HepG2 (cell line): ENCODE results near the gene MRPL38. TPM values are rescaled to one million over a fixed set of nuclear protein-coding genes. Genes with fewer than 3 reads are reported as not detected.

Experiments used
- ATRX ChIP-seq: sonication (generic); formaldehyde crosslinking; IDR thresholded peaks from 2 replicates; pipeline ENCODE4 v1.4.0; 2020; ENCODE audit warnings: missing genetic modification reagents, borderline replicate concordance
- EHMT2 ChIP-seq: fragments of 200-600 bp; sonication (generic); IDR thresholded peaks from 2 replicates; pipeline ENCODE4 v1.7.0; 2017; ENCODE audit warnings: antibody characterized with exemption, low read depth, low read length, borderline replicate concordance
- FOXJ3 ChIP-seq: sonication (generic); formaldehyde crosslinking; IDR thresholded peaks from 2 replicates; pipeline ENCODE4 v1.4.0; 2020; ENCODE audit warnings: missing genetic modification reagents, mild to moderate bottlenecking, borderline replicate concordance
- JDP2 ChIP-seq: sonication (generic); formaldehyde crosslinking; IDR thresholded peaks from 2 replicates; pipeline ENCODE4 v1.8.1; 2022; ENCODE audit warnings: missing genetic modification reagents, borderline replicate concordance
- MED8 ChIP-seq: sonication (generic); formaldehyde crosslinking; IDR thresholded peaks from 2 replicates; pipeline ENCODE4 v1.8.1; 2023; ENCODE audit warnings: mild to moderate bottlenecking, missing genetic modification reagents; ENCODE audit not compliant: insufficient replicate concordance
- MIER2 ChIP-seq: IDR thresholded peaks from 2 replicates; pipeline ENCODE4 v1.6.1; 2016; ENCODE audit warnings: missing biosample characterization, missing genetic modification reagents
- NFRKB ChIP-seq: fragments of 450-650 bp; IDR thresholded peaks from 2 replicates; pipeline ENCODE4 v1.6.1; 2017
- PCBP2 ChIP-seq: fragments of 200-400 bp; formaldehyde crosslinking; optimal IDR thresholded peaks from 2 replicates; pipeline ENCODE3; 2018; ENCODE audit warnings: low read length, low read depth; ENCODE audit not compliant: poor library complexity, severe bottlenecking
- SP4 ChIP-seq: sonication (generic); formaldehyde crosslinking; IDR thresholded peaks from 2 replicates; pipeline ENCODE4 v1.8.1; 2023; ENCODE audit warnings: mild to moderate bottlenecking, missing genetic modification reagents
- TEAD2 ChIP-seq: sonication (generic); formaldehyde crosslinking; IDR thresholded peaks from 2 replicates; pipeline ENCODE4 v1.9.0; 2021; ENCODE audit warnings: missing genetic modification reagents
- ZNF205 ChIP-seq: IDR thresholded peaks from 2 replicates; pipeline ENCODE4 v1.6.1; 2018; ENCODE audit warnings: missing biosample characterization, missing genetic modification reagents
- ZNF367 ChIP-seq: sonication (generic); formaldehyde crosslinking; IDR thresholded peaks from 2 replicates; pipeline ENCODE4 v1.4.0; 2020; ENCODE audit warnings: missing genetic modification reagents, borderline replicate concordance
- ZNF724P ChIP-seq: sonication (generic); formaldehyde crosslinking; IDR thresholded peaks from 2 replicates; pipeline ENCODE4 v1.8.0; 2022; ENCODE audit warnings: missing genetic modification reagents, borderline replicate concordance
- ZNF891 ChIP-seq: sonication (generic); formaldehyde crosslinking; IDR thresholded peaks from 2 replicates; pipeline ENCODE4 v1.5.0; 2020; ENCODE audit warnings: mild to moderate bottlenecking, missing genetic modification reagents
- ZSCAN30 ChIP-seq: sonication (generic); formaldehyde crosslinking; IDR thresholded peaks from 2 replicates; pipeline ENCODE4 v1.5.0; 2020; ENCODE audit warnings: mild to moderate bottlenecking, missing genetic modification reagents
- polyA plus RNA-seq, 8 experiments: library from polyadenylated mRNA; depleted of rRNA in 3 of 8; stranded (reverse) in 7 of 8; unstranded in 1 of 8; fragments of >200 nt; fragmentation: Illumina TruSeq in 4 of 8; extraction: Trizol in 4 of 8; gene quantifications; 2 replicates each; pipeline versions ENCODE4 v1.2.1 to v1.2.3, GENCODE V29; 2011 to 2016; ENCODE audit warnings: low read depth in 4 of 8, missing spikeins in 1 of 8, mixed read lengths in 1 of 8; ENCODE audit not compliant: insufficient read depth in 1 of 8
- total RNA-seq, 5 experiments: library from RNA; depleted of rRNA; stranded (reverse); fragments of >200 nt; fragmentation: Illumina TruSeq; extraction: Trizol; gene quantifications; 2 replicates each; pipeline ENCODE4 v1.2.3, GENCODE V29; 2016; ENCODE audit warnings: low read depth in 1 of 5
- TF ChIP-seq, protein P1 (sequence below): sonication (generic); formaldehyde crosslinking; IDR thresholded peaks from 2 replicates; pipeline ENCODE4 v1.9.0; 2021; ENCODE audit warnings: missing genetic modification reagents, borderline replicate concordance
- TF ChIP-seq, protein P2 (sequence below): sonication (generic); formaldehyde crosslinking; IDR thresholded peaks from 2 replicates; pipeline ENCODE4 v1.4.0; 2020; ENCODE audit warnings: mild to moderate bottlenecking, missing genetic modification reagents
- TF ChIP-seq, protein P3 (sequence below): sonication (generic); formaldehyde crosslinking; IDR thresholded peaks from 2 replicates; pipeline ENCODE4 v1.5.1; 2020; ENCODE audit warnings: mild to moderate bottlenecking, missing genetic modification reagents, borderline replicate concordance
- TF ChIP-seq, protein P4 (sequence below): sonication (generic); formaldehyde crosslinking; IDR thresholded peaks from 2 replicates; pipeline ENCODE4 v1.9.0; 2021; ENCODE audit warnings: missing genetic modification reagents, mild to moderate bottlenecking, borderline replicate concordance

MRPL38 gene
- total and polyA plus RNA-seq, 2 of the 13 experiments (the other 11 are each of a cell fraction or from before 2014, with no cell fraction given), result 83.7 to 125 TPM

DNA sequence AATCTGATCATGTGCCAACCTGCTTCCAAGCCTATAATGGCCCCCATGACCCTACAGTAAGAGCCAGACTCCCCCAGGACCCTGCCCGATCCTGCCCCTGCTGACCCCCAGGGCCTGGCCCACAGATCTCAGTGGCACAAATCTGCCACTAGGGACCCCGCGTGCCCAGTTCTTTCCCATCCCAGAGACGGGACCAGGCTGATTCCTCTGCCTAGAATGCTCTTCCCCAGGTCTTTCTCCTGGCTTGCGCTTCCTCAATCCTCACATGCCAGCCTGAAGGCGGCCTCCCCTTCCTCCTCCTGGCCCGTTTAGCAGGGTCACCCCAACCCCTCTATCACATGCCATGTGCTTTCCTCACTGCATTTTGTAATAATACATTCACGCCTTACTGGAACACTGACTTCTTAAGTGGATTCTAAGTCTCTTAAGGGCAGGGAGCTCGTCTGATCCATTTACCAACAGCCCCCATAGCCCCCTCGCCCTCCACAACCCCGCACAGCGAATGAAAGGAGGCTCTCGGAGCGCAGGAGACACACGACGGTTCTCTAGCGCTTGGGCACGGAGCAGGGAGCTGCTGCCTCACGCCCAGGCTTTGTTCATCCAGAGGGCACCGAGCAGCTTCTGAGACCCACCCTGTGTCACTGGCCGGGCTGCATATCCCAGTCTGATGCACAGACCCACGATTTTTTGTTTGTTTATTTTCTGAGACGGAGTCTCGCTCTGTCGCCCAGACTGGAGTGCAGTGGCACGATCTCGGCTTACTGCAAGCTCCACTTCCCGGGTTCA lies 9.1 kb downstream of the MRPL38 start (continued):
- peak; percentile 53; the same call in 1 of the 2 replicates for TF ChIP-seq FOXJ3 (CRISPR knock-in tag)
- TF ChIP-seq ATRX, result no peak
- TF ChIP-seq, protein P1, sequence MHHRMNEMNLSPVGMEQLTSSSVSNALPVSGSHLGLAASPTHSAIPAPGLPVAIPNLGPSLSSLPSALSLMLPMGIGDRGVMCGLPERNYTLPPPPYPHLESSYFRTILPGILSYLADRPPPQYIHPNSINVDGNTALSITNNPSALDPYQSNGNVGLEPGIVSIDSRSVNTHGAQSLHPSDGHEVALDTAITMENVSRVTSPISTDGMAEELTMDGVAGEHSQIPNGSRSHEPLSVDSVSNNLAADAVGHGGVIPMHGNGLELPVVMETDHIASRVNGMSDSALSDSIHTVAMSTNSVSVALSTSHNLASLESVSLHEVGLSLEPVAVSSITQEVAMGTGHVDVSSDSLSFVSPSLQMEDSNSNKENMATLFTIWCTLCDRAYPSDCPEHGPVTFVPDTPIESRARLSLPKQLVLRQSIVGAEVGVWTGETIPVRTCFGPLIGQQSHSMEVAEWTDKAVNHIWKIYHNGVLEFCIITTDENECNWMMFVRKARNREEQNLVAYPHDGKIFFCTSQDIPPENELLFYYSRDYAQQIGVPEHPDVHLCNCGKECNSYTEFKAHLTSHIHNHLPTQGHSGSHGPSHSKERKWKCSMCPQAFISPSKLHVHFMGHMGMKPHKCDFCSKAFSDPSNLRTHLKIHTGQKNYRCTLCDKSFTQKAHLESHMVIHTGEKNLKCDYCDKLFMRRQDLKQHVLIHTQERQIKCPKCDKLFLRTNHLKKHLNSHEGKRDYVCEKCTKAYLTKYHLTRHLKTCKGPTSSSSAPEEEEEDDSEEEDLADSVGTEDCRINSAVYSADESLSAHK (CRISPR knock-in tag), result no peak
- TF ChIP-seq NFRKB, result no peak
- TF ChIP-seq MED8 (CRISPR knock-in tag), result no peak
- TF ChIP-seq ZNF724P, result no peak
- no peak for TF ChIP-seq ZNF891
- no peak for TF ChIP-seq JDP2 (CRISPR knock-in tag)
- no peak for TF ChIP-seq ZSCAN30 (CRISPR knock-in tag)
- TF ChIP-seq, protein P2, sequence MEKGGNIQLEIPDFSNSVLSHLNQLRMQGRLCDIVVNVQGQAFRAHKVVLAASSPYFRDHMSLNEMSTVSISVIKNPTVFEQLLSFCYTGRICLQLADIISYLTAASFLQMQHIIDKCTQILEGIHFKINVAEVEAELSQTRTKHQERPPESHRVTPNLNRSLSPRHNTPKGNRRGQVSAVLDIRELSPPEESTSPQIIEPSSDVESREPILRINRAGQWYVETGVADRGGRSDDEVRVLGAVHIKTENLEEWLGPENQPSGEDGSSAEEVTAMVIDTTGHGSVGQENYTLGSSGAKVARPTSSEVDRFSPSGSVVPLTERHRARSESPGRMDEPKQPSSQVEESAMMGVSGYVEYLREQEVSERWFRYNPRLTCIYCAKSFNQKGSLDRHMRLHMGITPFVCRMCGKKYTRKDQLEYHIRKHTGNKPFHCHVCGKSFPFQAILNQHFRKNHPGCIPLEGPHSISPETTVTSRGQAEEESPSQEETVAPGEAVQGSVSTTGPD (CRISPR knock-in tag), result peak; percentile 33; the same call in 1 of the 2 replicates
- TF ChIP-seq, protein P3, sequence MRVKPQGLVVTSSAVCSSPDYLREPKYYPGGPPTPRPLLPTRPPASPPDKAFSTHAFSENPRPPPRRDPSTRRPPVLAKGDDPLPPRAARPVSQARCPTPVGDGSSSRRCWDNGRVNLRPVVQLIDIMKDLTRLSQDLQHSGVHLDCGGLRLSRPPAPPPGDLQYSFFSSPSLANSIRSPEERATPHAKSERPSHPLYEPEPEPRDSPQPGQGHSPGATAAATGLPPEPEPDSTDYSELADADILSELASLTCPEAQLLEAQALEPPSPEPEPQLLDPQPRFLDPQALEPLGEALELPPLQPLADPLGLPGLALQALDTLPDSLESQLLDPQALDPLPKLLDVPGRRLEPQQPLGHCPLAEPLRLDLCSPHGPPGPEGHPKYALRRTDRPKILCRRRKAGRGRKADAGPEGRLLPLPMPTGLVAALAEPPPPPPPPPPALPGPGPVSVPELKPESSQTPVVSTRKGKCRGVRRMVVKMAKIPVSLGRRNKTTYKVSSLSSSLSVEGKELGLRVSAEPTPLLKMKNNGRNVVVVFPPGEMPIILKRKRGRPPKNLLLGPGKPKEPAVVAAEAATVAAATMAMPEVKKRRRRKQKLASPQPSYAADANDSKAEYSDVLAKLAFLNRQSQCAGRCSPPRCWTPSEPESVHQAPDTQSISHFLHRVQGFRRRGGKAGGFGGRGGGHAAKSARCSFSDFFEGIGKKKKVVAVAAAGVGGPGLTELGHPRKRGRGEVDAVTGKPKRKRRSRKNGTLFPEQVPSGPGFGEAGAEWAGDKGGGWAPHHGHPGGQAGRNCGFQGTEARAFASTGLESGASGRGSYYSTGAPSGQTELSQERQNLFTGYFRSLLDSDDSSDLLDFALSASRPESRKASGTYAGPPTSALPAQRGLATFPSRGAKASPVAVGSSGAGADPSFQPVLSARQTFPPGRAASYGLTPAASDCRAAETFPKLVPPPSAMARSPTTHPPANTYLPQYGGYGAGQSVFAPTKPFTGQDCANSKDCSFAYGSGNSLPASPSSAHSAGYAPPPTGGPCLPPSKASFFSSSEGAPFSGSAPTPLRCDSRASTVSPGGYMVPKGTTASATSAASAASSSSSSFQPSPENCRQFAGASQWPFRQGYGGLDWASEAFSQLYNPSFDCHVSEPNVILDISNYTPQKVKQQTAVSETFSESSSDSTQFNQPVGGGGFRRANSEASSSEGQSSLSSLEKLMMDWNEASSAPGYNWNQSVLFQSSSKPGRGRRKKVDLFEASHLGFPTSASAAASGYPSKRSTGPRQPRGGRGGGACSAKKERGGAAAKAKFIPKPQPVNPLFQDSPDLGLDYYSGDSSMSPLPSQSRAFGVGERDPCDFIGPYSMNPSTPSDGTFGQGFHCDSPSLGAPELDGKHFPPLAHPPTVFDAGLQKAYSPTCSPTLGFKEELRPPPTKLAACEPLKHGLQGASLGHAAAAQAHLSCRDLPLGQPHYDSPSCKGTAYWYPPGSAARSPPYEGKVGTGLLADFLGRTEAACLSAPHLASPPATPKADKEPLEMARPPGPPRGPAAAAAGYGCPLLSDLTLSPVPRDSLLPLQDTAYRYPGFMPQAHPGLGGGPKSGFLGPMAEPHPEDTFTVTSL, result no peak
- TF ChIP-seq MIER2 (CRISPR knock-in tag), result no peak
- TF ChIP-seq TEAD2 (CRISPR knock-in tag), result no peak
- no peak for TF ChIP-seq ZNF205 (CRISPR knock-in tag)
- TF ChIP-seq, protein P4, sequence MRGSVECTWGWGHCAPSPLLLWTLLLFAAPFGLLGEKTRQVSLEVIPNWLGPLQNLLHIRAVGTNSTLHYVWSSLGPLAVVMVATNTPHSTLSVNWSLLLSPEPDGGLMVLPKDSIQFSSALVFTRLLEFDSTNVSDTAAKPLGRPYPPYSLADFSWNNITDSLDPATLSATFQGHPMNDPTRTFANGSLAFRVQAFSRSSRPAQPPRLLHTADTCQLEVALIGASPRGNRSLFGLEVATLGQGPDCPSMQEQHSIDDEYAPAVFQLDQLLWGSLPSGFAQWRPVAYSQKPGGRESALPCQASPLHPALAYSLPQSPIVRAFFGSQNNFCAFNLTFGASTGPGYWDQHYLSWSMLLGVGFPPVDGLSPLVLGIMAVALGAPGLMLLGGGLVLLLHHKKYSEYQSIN (CRISPR knock-in tag), result no peak
- TF ChIP-seq ZNF367 (CRISPR knock-in tag), result no peak
- TF ChIP-seq PCBP2, result no peak
- no peak for TF ChIP-seq SP4 (CRISPR knock-in tag)
- no peak for TF ChIP-seq EHMT2
